ENCODE data around the gene MS4A18. TPM values are rescaled to one million over a fixed set of nuclear protein-coding genes. Genes with fewer than 3 reads are reported as not detected.
"Not testable (repeated sequence)": the region's sequence is repeated elsewhere in the genome, so short reads cannot be mapped to it uniquely, and the experiment has no call there.

Gene MS4A18
- total RNA-seq, result not detected in 2 replicates

- DNase-seq, result no peak
Observed at GRCh38 chr11:60724420-60724819, at the start of gene MS4A18. TSS of gene MS4A18 (plus strand) at chr11:60724720.

- not testable (repeated sequence) for DNase-seq
Observed at GRCh38 chr11:60678231-60678630, 46.3 kb upstream of the MS4A18 start.

- DNase-seq, result no peak
Observed at GRCh38 chr11:60679879-60680278, 44.6 kb upstream of the MS4A18 start.

DNA sequence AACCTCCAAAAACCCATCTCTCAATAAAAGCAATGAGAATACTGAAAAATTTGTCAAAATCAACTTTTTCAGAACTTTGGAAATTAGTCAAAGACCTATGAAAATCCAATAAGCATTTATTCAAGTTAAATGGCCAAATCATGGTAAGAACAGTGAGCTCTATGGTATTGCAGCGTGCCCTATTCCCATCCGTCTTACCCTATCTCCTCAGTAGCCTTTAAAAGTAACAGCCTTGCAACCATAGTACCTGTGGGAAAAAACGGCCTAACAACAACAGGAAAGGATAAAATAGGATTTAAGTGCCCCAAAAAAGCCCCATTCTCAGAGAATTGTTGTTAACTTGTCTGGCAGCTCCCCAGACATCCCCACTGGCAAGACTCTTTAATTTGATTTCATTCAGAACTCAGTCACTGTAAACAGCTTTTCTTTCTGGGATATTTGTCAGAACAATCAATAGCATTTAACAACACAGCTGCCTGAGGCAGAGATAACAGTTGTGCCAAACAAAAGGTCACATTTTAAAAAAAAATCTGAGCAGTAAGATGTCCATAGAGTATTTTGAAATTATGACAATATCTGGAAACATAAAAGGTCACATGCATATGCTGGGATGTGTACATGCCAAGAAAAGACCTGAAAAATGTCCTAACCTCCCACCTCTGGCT is 43.9 kb upstream of the MS4A18 start:
- DNase-seq, result no peak

GRCh38 chr11:60684541-60684848 is 40.0 kb upstream of the MS4A18 start:
- not testable (repeated sequence) for DNase-seq

DNA sequence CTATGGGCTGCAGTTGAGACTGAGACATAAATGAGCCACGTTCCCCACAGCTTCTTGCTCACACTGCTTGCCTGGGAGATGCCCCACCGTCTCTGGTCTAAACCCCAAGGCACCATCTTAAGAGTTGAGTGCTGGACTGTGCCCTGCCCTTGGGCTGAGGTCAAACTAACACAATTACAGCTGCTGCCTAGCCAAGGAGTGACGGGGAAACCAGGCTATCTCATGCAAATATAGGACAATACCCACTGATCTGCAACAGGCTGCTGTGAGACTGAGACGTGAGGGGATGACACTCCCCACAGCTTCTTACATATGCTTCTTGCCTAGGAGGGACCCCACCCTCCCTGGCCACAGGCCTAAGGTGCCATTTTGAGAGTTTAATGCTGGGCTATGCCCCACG is 32.9 kb upstream of the MS4A18 start:
- no peak for DNase-seq

DNA sequence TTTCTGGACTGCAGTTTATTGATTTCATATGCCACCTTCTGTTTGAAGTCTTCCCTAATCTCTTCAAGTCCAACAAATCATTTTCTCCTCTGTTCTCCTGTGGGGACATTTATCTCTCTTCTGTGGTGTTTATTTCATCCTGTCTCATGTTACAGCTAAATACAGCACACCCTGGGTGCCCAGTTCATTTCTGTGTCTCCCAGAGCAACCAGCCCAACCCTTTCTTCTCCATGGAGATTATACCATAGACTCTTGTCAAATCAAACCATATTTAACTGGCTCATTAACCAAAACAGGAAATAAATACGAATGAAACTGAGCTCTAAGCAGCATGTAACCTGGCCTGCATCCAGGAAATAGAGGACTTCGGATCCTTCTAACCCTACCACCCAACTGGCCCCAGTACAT is 25.2 kb upstream of the MS4A18 start, which contains the start of gene MS4A8:
Gene MS4A8 (plus strand): TSS at position 329 of the 408 bp plus-strand sequence. CDS start 1,249 bp downstream, outside the sequence.
- no peak for DNase-seq

GRCh38 chr11:60699936-60700335 is 24.6 kb upstream of the MS4A18 start:
- no peak for DNase-seq

DNA sequence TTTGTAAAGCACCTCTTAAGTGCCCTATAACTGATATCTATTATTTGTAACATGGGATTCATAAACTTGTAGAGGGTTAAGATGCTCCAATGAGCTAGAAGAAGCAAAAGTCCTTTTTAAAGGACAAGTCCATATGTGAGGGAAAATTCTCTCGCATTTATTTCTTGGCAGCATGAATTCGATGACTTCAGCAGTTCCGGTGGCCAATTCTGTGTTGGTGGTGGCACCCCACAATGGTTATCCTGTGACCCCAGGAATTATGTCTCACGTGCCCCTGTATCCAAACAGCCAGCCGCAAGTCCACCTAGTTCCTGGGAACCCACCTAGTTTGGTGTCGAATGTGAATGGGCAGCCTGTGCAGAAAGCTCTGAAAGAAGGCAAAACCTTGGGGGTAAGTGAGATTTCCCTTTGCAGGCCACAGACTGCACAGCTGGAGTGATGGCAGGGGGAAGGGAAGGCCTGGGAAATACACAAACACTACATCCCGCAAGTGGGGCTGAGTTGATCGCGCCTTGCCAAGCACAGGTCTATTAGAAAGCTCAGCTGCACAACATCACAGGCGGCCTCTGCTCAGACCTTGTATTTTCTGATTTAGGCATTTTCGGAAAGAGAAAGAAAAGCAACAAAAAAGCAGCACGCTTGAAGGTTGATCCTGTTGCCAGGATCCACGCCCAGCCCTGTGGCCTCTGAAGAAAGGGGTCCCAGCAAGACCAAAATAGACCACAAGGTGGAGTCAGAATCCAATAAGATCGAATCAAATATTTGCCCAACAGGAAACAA is 23.6 kb upstream of the MS4A18 start:
- peak; percentile 56 for DNase-seq

DNA sequence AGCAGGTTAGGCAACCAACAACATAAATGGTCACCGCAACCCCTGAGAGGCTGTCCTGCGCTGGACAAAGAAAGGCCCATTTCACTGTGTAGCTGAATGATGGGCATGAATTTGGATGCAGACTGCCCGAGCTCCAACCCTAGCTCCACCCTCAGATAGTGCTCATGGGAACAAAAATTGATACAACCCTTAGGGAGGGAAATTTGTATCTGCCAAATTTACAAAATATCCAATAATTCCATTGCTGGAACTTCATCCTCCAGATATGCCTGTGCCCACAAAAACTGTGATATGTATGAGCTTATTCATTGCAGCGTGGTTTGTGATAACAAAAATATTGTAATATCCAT is 23.1 kb upstream of the MS4A18 start:
- DNase-seq, result no peak

DNA sequence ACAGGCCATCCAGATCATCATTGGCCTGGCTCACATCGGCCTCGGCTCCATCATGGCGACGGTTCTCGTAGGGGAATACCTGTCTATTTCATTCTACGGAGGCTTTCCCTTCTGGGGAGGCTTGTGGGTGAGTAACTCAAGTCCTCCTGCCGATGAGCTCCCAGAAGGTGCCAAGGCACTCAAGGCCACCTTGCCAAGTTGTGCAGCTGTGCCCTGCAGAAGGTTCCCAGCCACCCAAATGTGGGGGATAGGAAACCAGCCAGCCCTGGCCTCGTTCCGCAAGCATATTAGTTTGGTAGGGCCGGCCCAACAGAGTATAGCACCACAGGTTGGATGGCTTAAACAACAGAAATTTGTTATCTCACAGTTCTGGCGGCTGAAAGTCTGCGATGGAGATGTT is 21.1 kb upstream of the MS4A18 start:
- no peak for DNase-seq

GRCh38 chr11:60705895-60706294 is 18.6 kb upstream of the MS4A18 start:
- DNase-seq, result no peak

DNA sequence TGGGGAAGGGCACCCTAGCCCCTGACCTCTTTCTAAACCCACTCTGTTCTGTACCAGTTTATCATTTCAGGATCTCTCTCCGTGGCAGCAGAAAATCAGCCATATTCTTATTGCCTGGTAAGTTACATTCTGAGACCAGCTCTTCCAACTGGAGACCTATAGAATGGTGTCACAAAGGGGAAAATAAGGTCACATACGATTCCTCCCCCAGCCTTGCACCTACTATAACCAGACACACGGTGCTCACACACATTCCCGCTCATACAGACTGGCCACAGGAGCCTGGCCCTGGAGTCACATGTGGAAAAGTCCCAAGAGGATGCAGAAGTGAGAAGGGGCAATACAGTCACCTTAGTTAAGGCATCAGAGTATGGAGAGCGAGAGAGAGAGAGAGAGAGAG is 17.6 kb upstream of the MS4A18 start:
- DNase-seq, result no peak

- peak; percentile 8 for DNase-seq
Observed at GRCh38 chr11:60710482-60710881, 14.0 kb upstream of the MS4A18 start.

DNA sequence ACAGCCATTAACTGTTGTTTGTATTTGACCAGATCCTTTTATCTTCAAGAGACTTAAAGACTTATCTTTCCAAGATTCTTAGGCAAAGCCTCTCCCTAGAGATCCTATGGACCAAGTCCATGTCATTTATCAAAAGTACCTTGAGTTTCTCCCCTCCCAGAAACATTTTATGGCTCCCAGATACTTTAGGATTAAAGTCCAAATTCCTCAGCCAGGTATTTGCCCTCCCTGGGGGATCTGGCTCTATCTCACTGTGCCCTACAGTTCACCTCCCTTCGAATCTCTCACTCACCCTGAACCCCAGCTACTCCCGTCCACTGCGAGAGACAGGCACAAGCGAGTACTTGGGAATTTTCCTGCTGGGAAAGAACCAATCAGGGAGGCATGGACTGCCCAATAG is 13.2 kb upstream of the MS4A18 start:
- DNase-seq, result no peak

DNA sequence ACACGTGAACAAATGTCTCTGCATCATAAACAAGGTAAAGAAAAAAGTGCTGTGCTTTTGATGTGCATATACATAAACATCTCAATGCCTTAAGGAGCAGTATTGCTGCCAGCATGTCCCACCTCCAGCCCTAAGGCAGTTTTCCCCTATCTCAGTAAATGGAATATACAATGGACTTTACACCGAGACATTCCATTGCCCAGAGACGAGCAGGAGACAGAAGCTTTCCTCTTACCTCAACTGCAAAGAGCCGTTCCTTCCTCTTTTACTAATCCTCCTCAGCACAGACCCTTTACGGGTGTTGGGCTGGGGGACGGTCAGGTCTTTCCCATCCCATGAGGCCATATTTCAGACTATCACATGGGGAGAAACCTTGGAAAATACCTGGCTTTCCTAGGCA is 11.1 kb upstream of the MS4A18 start:
- not testable (repeated sequence) for DNase-seq

- no peak for DNase-seq
Observed at GRCh38 chr11:60717956-60718355, 6.6 kb upstream of the MS4A18 start.

DNA sequence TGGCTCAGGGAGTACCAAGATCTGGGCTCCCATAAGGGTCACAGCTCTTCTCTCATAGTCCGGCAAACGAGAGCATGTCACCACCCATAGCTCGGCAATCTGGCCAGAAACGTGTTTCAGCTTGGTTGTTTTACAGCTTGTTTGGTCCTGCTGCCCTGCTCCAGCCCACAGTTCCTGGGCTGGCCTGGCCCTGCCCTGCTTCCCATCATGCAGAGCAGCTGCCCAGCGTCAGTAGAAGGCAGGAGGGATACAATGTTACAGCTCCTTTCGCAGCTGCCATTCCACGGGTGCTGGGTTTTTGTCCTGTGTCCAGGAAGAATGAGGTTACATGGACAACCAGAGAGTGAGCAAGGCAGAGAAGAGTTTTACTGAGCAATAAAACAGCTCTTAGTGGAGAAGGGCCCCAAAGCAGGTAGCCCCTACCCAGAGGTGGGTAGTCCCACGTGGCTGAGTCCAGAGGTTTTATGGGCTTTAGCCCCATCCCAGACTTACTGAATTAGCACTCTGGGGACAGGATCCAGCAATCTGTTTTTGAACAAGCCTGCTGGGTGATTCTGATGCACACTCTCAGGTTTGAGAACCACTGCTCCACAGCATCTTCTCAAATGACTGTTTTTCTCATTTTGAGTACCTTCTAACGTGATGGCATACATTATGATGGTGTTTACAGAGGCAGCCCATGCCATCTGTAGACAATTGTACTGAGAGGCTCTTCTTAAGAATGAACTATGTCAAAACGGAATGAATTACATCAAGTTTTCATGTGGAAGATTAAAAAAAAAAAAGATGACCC is 5.8 kb upstream of the MS4A18 start:
- no peak for DNase-seq

- DNase-seq, result no peak
Observed at GRCh38 chr11:60719391-60719790, 5.1 kb upstream of the MS4A18 start.

GRCh38 chr11:60720460-60720859 is 4.1 kb upstream of the MS4A18 start:
- no peak for DNase-seq

DNA sequence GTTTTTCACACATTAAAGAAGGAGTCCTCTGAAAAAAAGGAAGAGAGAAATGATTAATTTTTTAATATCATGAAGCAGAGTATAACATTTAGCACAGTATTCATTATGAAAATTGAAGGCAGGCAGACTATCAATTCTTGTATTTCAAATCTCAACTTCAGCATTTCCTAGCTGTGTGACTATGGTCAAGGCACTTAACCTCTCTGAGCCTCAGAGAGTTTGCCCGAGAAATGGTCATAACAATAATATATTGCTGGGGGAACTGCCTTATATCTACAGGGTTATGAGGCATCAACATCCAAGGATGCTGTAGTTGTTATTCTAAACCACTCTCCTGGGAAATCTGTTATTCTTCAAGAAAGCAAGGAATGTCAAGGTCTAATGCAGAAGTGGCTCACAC is 1.1 kb downstream of the MS4A18 start:
- DNase-seq, result no peak

- no peak for DNase-seq
Observed at GRCh38 chr11:60731586-60731985, 7.1 kb downstream of the MS4A18 start.

DNA sequence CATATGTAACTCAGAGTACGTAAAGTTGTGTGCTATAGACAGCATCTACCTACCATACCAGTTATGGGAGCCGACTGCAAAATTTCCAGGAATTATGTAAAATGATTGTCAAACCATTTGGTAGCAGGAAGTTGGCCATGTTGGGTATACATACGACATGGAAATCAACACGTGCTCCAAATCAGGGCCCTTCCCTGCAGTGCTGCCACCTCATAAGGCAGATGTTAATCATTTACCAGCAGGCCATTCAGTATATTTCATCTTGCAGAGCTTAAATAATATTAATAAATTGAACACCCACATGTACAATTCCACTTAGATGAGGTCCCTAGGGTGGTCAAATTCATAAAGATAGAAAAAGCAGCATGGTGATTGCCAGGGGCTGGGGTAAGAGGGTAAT is 9.8 kb downstream of the MS4A18 start:
- DNase-seq, result no peak

DNA sequence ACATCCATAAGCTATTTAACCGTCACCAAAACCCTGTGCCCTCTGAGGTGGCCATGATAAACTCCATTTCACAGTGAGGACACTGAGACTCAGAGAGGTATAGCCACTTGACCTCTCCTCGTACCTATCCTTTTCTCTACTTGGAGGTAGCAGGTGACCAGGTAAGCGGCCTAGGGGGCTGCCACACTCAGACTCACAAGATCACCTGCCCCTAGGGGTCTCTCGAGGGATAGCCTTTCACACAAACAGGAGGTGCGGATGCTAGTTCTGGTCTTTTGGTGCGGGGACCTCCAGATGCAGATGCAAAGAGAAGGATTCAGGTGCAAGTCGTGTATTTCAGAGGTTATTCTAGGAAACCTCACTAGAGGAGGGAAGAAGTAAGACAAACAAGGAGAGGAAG is 14.6 kb downstream of the MS4A18 start:
- DNase-seq, result no peak

All from dermis blood vessel endothelial cell (primary cell).